Fibroblast of peridontal ligament (primary cell): ENCODE results near the gene EML1.

Source experiments
- DNase-seq: peaks from one replicate; pipeline ENCODE4 v3.0.0-alpha.2; 2010; ENCODE audit errors: extremely low read depth

Gene EML1

DNA sequence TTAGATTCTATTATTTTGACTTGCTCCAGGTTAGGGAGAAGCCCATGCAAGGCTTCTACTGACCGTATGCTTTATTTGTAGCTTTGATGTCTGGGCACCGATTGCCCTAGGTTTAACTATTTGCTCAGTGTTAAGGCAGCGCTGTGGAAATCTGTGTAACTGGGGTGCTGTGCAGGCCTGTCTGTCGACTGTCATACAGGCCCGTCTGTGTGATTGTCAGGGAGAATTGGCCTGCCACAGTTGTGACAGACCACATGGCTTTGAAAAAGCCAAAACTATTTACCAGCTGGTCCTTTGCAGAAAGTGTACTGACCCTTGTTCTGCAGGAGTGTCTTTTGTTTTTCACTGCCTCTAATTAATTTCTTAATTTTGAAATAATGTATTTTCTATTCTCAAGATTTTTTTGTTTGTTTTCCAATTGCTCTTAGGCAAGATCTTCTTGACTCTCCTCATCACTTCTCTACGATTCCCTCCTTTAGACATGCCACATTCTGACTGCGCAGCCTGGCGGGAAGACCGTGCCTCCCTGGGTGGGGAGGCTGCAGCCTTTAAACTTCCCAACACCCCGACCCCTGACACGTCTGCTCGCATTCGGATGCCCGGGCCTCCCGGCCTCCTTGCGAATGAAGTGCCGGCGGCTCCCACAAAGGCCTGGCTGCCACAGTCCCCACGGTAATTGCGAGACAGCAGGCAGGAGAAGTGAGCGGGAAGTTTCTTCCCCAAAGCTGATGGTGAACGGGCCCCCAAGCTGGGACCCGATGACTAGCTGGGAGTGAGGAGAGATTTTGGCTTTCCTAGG, 173.0 kb downstream of the EML1 start:
- DNase-seq: no peak

DNA sequence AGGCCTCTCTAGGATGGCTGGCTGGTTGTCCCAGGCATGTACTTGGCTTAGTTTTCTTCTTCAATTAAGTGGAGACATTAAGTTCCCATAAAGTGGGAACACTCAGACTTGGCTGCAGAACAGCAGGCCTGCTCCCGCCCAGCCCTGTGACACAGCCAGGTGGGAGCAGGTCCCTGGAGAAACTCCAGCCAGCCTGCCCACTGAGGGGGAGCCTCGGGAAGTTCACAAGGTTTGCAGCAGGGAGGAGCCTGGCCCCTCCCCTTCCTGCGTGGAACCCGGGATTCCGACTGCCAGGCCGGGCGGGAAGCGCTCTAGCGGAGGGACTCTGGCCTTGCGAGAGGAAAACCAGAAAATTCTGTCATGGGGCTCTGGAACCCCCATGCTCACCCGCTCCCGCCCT, 173.7 kb downstream of the EML1 start:
- no peak for DNase-seq

DNA sequence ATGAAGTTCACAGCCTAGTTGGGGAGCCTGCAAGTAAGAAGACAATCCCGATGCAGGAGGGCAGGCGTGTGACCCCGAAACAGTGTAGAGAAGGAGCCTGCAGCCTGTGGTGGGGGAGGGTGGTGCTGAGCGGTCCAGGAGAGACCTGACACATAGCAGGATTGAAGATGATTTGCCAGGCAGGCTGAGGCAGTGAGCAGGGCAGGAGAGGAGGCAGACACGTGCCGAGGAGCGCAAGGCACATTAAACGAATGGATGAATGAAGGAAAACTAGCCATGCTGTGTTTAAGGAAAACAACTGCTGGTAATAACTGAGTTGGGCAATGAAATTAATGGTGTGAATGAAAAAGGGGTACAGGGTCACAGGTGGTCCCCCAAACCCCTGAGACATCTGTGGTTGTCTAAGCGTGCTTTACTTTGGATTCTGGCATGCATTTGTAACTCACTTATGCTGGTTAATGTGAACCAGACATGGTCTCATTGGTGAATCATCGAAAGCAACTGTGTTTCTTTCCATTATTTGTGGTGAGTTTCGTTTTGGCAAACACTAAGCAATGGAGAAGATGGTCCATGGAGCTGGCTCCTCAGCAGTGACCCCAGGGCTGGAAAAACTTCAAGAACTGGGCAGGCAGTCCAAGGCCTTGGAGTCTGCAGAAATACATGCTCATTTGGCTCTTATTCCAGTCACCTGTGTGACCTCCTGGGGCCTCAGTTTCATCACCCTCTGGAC, 175.1 kb downstream of the EML1 start:
- peak; percentile 97 for DNase-seq

DNA sequence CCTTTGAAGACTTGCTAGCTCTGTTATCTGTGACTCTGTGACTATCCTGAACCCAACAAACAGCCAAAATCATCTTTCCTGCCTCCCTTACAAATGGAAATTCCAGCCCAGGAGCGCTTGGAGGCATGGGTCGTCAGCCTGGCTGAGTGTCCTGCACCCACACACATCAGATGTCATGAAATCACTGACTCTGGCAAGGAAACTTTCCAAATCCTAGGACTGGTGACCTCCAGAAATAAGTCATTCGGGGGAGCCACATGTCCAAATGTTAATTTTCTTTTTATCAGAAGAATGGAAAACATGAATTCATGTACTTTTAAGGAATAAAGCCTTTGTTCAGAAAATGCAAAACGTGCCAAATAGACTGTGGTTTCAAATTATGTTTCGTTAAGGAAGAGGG, 175.7 kb downstream of the EML1 start:
- DNase-seq: peak; percentile 52

DNA sequence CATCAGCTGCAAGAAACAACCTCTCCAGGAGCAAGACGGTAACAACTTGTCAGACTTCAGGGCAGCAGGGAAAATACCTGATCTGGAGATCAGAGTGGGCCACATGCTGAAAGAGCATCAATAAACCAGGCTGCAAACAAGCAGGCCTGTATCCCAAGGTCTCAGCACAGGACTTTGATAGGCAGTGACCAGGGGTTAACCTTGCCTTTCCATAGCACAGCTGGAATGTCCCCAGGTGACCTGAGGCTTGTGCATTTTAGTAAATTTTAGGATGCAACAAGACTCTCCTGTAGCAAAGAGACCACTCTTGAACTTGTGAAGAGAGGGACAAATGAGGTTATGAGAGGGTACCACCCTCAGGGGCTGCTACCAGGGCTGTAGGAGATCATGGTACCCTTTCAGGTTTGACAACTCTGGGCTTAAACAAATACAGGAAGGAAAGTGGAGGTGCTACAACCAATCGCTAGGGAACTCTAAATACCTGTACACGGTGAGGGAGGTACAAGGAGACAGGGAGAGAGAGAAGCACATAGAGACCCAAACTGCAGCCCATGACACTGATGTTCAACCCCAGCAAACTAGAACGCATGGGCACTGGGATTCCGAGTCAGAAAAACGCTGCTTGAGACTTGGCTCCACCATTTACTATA, 176.6 kb downstream of the EML1 start:
- no peak for DNase-seq

DNA sequence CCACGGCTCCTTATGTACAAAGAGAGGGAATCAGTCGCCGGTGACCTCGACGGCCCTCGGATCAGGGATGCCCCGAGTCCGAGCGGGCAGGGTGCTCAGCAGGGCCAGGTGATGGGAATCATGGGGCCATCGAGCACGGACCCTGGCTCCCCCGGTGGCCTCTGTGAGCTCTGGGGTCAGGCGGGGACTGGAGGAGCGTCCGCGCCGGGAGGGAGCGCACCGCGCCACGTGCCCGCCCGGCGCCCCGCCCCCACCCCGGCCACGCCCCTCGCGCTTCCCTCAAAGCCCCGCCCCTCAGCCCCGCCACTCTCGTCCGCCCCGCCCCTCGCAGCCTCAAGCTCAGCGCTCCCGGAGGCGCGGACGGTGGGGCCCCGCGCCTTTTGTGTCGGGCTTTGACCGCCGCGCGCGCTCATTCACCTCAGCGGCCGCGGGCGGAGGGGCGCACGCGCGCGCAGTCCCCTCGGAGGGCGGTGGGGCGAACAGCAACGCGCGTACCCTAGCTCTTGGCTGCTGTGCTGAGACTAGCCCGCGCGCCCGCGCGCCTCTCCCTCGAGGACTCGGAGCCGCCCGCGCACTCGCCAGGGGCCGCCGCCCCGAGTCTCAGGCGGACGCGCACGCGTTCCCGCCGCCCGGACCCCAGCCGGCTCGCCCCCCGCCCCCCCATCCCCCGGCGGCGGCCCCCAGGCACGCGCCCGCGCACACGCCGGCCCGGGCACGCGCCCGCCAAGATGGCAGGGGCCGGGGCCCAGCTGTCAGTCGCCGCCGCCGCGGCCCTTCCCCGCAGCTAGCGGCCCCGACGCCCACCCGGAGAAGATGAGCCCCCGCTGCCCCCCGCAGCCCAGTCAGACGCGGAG, 178.1 kb downstream of the EML1 start:
- DNase-seq: peak; percentile 65

DNA sequence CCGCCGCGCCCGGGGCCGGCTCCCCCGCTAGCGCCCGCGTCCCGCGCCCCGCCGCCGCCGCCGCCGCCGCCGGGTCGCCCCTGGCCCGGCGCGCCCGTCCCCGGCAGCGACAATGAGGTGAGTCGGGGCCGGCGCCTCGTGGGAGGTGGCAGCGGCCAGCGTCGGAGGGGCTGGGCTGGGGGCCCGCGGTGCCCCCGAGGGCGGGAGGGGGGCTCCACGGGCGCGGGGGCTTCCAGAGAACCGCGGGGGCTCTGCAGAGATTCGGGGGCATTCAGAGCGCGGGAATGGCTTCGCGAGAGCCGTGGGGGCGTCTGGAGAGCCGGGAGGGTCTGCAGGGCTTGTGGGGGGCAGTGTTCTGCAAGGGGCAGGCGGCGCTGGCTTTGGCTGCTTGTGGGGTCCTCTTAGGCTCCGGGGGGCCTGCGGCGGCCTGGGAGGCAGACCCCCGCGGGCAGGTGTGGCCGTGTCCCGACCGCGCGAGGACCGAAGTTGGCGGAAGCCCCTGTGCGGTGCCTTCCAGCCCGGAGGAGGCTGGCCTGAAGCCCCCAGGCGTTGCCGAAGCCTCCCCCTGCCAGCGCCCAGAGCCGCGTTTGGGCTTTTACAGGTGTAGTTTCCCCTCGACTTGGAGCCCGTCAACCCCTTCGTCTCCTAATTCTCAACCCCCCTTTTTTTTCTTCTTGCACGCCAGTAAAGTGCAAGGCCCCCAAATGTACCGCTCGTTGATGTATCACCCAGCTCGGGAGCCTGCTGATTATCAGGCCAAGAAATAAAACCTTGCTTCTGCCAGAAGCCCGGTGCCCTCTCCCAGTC, 178.9 kb downstream of the EML1 start:
- no peak for DNase-seq

DNA sequence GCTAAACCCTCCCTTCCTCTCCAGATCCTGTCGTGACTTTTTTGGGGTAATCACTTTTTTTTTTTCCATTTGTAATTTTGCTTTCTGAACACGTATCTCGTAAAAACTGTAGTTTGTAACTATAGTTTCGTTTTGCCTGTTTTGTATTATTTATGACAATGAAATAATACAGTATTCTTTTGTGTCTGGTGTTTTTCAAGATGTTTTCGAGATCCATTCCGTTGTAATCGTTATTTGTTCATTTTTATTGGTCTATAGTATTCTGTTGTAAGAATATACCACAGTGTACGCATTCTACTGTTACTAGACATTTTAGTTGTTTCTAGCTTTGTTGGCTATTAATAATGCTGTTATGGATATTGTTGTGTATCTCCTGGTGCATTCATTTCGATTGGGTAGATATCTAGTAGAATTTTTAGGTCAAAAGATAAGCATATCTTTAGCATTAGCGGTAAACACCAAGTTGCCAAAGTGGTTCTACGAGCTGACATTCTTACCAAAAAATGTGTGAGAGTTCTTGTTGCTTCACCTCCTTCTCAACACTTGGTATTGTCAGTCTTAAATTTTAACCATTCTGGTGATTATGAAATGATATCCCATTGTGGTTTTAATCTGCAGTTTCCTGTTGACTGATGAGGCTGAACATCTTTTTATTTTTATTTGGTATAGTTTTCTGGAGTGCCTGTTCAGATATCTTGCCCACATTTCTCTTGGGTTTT, 179.7 kb downstream of the EML1 start:
- DNase-seq: no peak

DNA sequence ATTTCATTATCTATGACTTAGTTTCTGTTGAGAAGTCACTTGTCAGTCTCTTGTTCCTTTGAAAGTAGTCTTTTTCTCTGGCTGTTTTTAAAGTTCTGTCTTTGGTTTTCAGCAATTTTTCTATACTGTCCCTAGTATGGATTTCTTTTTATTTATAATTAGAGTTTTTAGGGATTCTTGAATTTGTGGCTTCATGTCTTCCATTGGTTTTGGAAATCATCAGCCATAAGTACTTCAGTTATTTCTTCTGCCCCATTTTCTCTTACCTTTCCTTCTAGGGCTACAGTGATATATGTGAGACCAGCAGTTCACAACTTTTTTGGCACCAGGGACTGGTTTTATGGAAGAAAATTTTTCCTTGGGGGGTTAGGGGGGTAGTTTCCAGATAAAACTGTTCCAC, 182.0 kb downstream of the EML1 start:
- no peak for DNase-seq

DNA sequence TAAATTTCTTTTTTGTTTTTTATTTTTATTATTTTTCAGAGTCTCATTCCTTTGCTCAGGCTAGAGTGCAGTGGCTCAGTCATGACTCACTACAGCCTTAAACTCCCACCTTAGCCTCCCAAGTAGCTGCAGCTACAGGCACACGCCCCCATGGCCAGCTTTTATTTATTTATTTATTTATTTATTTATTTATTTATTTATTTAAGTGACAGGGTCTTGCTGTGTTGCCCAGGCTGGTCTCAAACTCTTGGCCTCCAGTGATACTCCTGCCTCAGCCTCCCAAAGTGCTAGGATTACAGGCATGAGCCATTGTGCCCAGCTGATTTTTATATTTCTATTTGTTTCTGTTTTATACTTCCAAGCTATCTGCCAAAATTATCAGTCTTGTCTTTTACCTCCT, 182.8 kb downstream of the EML1 start:
- no peak for DNase-seq

DNA sequence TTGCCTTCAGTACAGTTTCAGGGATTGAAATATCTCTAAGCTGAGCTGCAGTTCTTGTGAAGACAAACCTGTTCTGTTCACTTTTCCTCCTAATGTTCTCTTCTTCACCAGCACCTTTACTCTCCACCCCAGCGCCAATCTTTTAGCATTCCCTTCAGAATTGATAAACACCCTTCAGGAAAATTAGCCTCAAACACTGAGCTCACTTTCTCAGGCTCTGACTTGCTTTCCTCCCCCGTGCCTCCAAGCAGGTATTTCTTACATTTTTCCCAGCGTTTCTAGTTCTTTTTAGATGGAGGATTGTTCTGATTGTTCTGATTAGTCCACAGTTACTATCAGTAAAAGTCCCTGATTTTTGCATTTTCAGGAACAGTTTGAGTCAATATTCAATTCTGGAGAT, 183.5 kb downstream of the EML1 start:
- DNase-seq: no peak

DNA sequence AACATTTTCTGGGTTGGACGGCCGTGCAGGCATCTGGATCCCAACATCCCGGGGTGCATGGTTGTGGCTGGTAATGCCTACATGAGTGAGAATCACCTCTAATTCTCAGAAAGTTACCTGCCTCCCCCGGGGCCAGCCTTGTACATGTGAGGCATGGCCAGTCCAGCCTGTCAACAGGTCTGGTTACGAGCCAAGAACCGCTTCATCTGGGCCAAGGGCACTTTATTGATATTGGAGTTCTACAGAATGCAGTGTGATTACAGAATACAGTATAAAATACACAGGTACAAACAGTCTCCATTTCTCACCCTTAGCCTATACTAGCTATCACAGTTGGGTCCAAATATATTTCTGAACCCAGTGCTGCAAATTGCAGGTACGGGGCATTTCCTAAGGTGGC, 187.1 kb downstream of the EML1 start:
- DNase-seq: no peak

DNA sequence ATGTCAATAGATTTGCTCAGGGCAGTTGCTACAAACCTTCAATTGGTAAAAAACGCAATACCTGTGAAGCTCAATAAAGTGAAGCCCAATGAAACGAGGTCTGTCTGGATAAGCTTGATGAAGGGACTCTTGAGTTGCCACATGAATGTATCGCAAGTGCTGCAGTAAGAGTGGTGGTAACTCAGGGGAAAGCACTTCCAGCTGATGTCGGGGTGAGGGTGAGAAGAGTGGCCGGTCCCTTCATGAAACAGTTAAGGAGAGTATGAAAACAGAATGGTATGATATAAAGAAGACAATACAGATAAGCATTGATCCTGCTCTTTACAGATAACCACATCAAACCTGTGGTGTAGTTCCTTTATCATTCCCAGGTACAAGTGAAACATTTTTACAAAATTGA, 188.6 kb downstream of the EML1 start:
- DNase-seq: no peak

DNA sequence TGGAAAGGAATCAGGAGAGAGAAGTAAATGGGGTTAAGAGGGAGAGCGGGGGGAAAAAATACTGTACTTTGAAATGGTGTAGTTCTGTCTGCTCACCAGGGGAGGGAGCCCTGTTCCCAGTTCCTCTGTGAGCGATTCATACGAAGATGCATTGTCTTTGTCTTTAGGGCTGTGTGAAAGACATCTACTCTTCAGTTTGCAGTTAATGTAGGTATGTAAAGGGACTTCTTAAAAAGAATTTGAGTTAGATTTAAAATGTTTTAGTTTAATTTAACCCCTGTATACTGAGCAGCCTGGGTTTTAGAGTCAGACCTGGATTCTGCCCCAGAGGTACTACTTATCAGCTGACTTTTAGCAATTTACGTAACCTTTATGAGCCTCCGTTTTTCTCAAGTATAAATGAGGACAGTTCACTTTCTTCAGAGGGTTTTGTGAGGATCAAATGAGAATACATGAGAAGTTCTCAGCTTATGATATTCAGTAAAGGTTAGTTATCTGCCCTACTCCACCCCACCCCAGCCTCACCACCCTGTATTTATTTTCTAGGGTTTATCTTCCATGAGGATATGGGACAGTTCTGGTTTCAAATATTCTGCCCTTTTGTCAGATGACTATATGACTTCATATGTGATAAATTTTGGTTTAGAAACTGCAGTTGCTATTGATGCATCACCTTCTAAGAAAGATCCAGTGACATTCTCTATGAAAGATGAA, 189.5 kb downstream of the EML1 start:
- DNase-seq: peak; percentile 83

DNA sequence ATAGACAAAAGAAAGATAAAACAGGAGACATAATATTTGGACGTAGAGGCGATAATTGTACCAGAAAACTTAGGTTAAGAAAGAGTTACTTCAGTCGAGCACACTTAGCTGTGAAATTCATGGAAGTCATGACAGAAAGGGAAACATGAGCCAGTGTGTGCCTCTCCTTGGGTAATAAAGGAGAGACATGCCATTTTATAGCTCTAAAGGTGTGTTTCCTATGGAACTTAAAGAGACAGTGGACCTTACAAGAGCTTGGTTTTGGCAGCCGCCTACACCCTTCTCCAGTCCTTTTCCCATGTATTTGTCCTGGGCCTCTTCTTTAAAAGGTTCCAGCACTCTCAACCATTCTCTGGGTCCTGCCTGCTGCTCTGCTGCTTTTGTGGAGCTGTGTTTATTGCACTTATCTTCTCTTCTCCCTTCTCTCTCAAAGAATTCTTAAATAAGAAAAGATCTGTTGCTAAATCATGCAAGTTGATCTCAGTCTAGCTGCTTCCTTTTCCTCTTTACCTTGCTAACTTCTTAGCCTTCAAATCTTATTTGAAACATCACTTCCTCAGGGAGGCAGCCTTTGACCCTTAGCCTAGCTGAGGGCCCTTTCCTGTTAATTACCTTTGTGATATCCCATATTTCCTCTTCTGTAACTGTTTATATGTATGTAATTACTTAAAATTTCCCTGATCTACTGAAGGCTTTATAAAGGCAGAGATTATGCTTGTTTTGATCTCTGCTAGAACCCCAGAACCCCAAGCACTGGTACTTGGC, 190.2 kb downstream of the EML1 start:
- no peak for DNase-seq

DNA sequence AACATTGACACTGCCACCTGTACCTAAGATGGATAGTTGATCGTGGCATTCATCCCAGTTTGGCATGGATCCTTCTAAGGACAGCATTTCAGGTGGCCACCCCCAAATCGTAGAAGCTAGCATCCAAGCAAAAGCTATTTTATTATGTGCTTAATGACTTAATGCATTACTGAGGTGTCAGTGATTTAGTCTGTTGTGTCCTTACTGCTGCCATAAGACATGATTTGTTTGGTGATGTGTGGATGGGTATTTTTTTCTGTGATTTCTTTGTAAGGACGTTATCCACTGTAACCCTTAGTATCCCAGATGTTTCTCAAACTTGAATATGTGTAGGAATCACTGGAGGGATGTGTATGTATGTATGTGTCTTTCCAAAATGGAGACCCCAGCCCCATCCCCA, 190.8 kb downstream of the EML1 start:
- no peak for DNase-seq

DNA sequence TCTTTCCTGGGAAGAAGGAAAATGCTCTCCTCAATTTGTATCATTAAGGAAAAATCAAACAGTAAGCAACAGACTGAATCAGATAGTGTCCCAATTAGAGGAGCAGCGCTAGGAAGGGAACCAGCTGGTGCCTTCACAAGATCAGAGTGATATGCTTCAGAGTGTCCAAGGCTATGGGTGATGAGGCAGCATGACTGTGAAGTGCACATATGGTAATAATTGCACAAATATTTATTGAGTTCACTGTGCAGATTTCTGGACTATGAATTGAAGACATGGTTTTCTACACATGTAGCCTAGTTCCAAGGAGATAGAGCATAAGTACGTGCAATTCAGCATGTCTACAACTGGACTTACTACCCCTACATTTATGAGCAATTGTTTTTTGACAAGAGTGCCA, 193.2 kb downstream of the EML1 start:
- peak; percentile 62 for DNase-seq

DNA sequence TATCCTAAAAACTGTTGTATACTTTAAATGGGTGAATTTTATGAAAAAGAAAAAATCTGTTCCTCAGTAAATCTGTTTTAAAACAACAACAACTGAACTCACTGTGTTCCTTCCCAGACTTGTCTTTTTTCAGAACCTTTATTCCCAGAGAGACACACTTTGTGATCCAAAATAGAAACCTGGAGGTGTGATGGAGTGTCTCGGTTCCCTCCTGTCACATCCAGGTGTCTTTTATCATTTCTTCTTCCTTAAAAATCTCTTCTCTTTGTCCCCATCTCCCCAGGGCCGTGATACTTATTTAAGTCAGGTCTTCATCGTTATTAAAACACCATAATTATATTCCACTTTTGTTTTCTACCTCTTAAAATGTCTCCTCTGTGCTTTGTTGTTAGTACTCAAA, 195.8 kb downstream of the EML1 start:
- DNase-seq: no peak
